GM15510 (cell line): ENCODE measurements around the gene HBA1.

Experiments used
- POLR2A ChIP-seq: IDR thresholded peaks from 3 replicates; pipeline ENCODE4 v1.6.1; 2011; ENCODE audit warnings: borderline replicate concordance; ENCODE audit not compliant: insufficient read length; ENCODE audit errors: extremely low read depth

HBA1 gene

GRCh38 chr16:188674-189073 is 12.2 kb downstream of the HBA1 start:
- no peak for TF ChIP-seq POLR2A

GRCh38 chr16:189604-190186 is 13.2 kb downstream of the HBA1 start:
- TF ChIP-seq POLR2A, result no peak

- TF ChIP-seq POLR2A, result no peak
Measured at GRCh38 chr16:191831-192230, 15.4 kb downstream of the HBA1 start.

GRCh38 chr16:192686-193085 is 16.2 kb downstream of the HBA1 start:
- TF ChIP-seq POLR2A, result no peak

- TF ChIP-seq POLR2A, result no peak
Measured at GRCh38 chr16:193441-193840, 17.0 kb downstream of the HBA1 start.

GRCh38 chr16:194516-194915 is 18.0 kb downstream of the HBA1 start:
- no peak for TF ChIP-seq POLR2A

GRCh38 chr16:200388-200787 is 23.9 kb downstream of the HBA1 start:
- TF ChIP-seq POLR2A, result no peak

GRCh38 chr16:203246-203645 is 26.8 kb downstream of the HBA1 start:
- TF ChIP-seq POLR2A, result no peak

- no peak for TF ChIP-seq POLR2A
Measured at GRCh38 chr16:212999-213398, 36.5 kb downstream of the HBA1 start.

GRCh38 chr16:220021-220420 is 43.5 kb downstream of the HBA1 start:
- TF ChIP-seq POLR2A, result no peak
